Measurements from ENCODE around the gene HSPA4L. TPM values are rescaled to one million over a fixed set of nuclear protein-coding genes. Genes with fewer than 3 reads are reported as not detected.

Gene HSPA4L
- total RNA-seq, 1 experiment from 2014 or later: 16.4 TPM

GRCh38 chr4:127780598-127780997, 1.5 kb upstream of the HSPA4L start:
- Mint-ChIP-seq H3K4me1 (ENCODE audit: low read depth, unreplicated experiment) (peaks cover 8% of the 10 kb centered on the region), H3K27ac (ENCODE audit: unreplicated experiment) (no peak overlapping the region), H3K4me3 (ENCODE audit: low read depth, unreplicated experiment) (peak overlapping the region; percentile 97), H3K27me3 (ENCODE audit: unreplicated experiment) (no peaks in the 10 kb centered on the region), H3K9me3 (ENCODE audit: low read depth, unreplicated experiment) (no peaks in the 10 kb centered on the region), H3K36me3 (ENCODE audit: insufficient read depth, unreplicated experiment) (peaks cover 36% of the 10 kb centered on the region)
- no TSS peak for BruUV-seq (replicated peaks)
- CTCF ChIA-PET: no interaction called here
- intact Hi-C loops (cut with micrococcal nuclease; ENCODE audit: unreplicated experiment): no loop called here
- TF ChIP-seq CTCF (IDR thresholded peaks at IDR 0.05; ENCODE audit: unreplicated experiment): no peak
- DNase-seq: no peak

DNA sequence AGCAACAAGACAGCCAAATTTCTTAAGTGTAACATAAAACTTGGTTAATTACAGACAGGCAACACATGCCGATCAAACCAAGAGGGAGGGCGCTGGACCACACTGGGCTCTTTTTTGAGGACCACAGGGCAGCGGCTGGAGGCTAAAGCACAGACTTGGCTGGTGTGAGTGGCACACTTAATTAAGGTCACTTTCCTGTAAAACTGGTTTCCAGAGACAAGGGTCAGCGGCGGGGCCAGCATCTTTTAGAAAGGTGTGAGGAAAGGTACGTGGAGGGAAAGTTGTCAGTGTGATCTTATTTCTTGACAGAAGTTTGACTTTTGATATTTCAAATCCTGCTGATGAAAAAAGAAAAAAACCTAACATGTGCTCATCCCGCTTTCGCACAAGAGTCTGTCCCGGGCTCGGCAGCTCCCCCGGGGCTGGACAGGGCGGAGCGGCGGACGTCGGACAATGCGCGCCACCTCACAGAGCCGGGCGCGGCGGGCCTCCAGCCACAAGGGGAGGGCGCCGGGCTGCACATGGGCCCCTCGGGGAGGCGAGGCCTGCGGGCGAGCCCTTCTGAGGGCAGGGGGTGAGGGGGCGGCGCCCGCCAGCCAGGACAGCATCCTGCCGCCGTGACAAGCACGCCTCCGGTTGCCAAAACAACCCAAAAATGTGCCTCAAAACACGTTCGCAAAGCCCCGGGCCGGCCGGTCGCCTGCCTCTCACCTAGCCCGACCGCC, 660 bp upstream of the HSPA4L start:
- no peak for TF ChIP-seq CTCF (IDR thresholded peaks at IDR 0.05; ENCODE audit: unreplicated experiment)
- H3K27me3 Mint-ChIP-seq (ENCODE audit: unreplicated experiment): no peaks in the 10 kb centered on the region
- H3K4me1 Mint-ChIP-seq (ENCODE audit: low read depth, unreplicated experiment): peaks cover 8% of the 10 kb centered on the region
- DNase-seq: peak; percentile 40
- intact Hi-C loops (cut with micrococcal nuclease; ENCODE audit: unreplicated experiment): no loop called here
- H3K36me3 Mint-ChIP-seq (ENCODE audit: insufficient read depth, unreplicated experiment): peaks cover 36% of the 10 kb centered on the region
- BruUV-seq (replicated peaks): TSS peak; percentile 53
- H3K27ac Mint-ChIP-seq (ENCODE audit: unreplicated experiment): no peak overlapping the region
- CTCF ChIA-PET: no interaction called here
- no peaks in the 10 kb centered on the region for H3K9me3 Mint-ChIP-seq (ENCODE audit: low read depth, unreplicated experiment)
- H3K4me3 Mint-ChIP-seq (ENCODE audit: low read depth, unreplicated experiment): peak overlapping the region; percentile 97

DNA sequence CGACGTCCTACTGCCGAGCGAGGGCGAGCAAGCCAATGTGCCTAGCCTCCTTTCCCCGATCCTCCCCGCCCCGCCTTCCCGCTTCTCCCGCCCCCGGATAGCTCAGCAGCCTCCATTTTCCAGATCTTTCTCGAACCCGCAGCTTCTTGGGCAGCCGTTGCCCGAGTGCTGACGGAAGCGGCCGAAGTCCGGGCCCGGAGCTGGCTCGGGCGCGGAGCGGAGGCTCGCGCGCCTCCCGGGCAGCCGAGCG, 172 bp upstream of the HSPA4L start:
- CTCF ChIA-PET: interaction anchor here (0.6 kb wide), 1 partner anchor 104 kb away, joined by 3 read pairs; no protein-coding TSS in a partner anchor
- H3K36me3 Mint-ChIP-seq (ENCODE audit: insufficient read depth, unreplicated experiment): peaks cover 36% of the 10 kb centered on the region
- peak overlapping the region; percentile 97 for H3K4me3 Mint-ChIP-seq (ENCODE audit: low read depth, unreplicated experiment)
- intact Hi-C loops (cut with micrococcal nuclease; ENCODE audit: unreplicated experiment): no loop called here
- TF ChIP-seq CTCF (IDR thresholded peaks at IDR 0.05; ENCODE audit: unreplicated experiment): no peak
- no peaks in the 10 kb centered on the region for H3K27me3 Mint-ChIP-seq (ENCODE audit: unreplicated experiment)
- peak; percentile 83 for DNase-seq
- H3K4me1 Mint-ChIP-seq (ENCODE audit: low read depth, unreplicated experiment): peaks cover 8% of the 10 kb centered on the region
- peak overlapping the region; percentile 88 for H3K27ac Mint-ChIP-seq (ENCODE audit: unreplicated experiment)
- no TSS peak for BruUV-seq (replicated peaks)
- no peaks in the 10 kb centered on the region for H3K9me3 Mint-ChIP-seq (ENCODE audit: low read depth, unreplicated experiment)

DNA sequence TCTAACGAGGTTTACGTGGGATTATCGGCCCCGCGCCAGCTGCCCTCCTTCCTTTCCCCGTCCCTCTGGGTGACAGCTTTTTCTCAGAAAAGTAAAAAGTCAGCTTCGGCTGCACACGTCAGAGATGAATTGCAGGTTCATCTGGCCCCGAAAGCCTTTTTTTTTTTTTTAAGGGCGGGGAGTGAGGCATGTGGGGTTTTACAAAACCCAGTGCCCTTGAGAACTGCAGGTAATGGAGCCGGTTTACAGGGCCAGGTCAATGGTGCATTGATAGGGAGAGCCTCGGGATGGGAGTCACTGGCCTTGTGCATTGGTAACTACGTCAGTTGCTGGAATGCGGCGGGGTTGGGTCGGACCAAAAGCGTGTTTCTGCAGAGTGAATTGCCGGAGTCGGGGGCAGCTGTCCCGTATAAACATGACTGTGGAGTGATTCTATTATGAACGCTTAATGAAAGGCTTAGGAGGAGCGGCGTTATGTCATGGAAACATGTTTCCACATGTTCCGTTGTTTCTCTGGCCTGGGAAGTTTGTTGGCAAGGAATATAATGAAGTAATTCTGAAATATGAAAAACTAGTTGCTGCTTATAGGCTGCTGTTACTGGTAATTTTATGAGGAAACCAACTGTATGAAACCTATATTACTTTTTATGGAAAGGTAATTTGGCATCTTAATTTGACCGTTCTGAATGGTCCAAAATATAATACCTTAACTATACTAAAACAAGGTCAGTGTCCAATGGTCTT, 1.1 kb downstream of the HSPA4L start:
- no peak for TF ChIP-seq CTCF (IDR thresholded peaks at IDR 0.05; ENCODE audit: unreplicated experiment)
- peaks cover 7% of the 10 kb centered on the region for H3K4me1 Mint-ChIP-seq (ENCODE audit: low read depth, unreplicated experiment)
- intact Hi-C loops (cut with micrococcal nuclease; ENCODE audit: unreplicated experiment): no loop called here
- no TSS peak for BruUV-seq (replicated peaks)
- H3K27ac Mint-ChIP-seq (ENCODE audit: unreplicated experiment): peak overlapping the region; percentile 88
- no peaks in the 10 kb centered on the region for H3K27me3 Mint-ChIP-seq (ENCODE audit: unreplicated experiment)
- DNase-seq: peak; percentile 54
- H3K36me3 Mint-ChIP-seq (ENCODE audit: insufficient read depth, unreplicated experiment): peaks cover 36% of the 10 kb centered on the region
- CTCF ChIA-PET: interaction anchor here (0.9 kb wide), 1 partner anchor 18 kb away, joined by 3 read pairs; no protein-coding TSS in a partner anchor
- no peaks in the 10 kb centered on the region for H3K9me3 Mint-ChIP-seq (ENCODE audit: low read depth, unreplicated experiment)
- peak overlapping the region; percentile 97 for H3K4me3 Mint-ChIP-seq (ENCODE audit: low read depth, unreplicated experiment)
